Endodermal cell (in vitro differentiated cells): ENCODE results near the gene SCPEP1. TPM values are rescaled to one million over a fixed set of nuclear protein-coding genes. Genes with fewer than 3 reads are reported as not detected.

Source experiments
- DNase-seq: peaks from one replicate; pipeline ENCODE4 v3.0.0-alpha.2; 2017
- H3K27ac ChIP-seq: 2 replicates; pipeline ENCODE4 v1.5.1; 2013; ENCODE audit warnings: mild to moderate bottlenecking, low read depth, low read length, moderate library complexity
- H3K27me3 ChIP-seq: 2 replicates; pipeline ENCODE4 v1.6.1; 2013; ENCODE audit warnings: mild to moderate bottlenecking, low read length, moderate library complexity; ENCODE audit not compliant: insufficient read depth, control insufficient read depth, poor library complexity, severe bottlenecking
- H3K36me3 ChIP-seq: 2 replicates; pipeline ENCODE4 v1.7.0; 2013; ENCODE audit warnings: mild to moderate bottlenecking, low read length, moderate library complexity; ENCODE audit not compliant: control insufficient read depth, insufficient read depth
- H3K4me1 ChIP-seq: one replicate; pipeline ENCODE4 v1.7.0; 2013; ENCODE audit warnings: low read length; ENCODE audit not compliant: control insufficient read depth, insufficient read depth
- H3K4me3 ChIP-seq: 2 replicates; pipeline ENCODE4 v1.5.1; 2013; ENCODE audit warnings: mild to moderate bottlenecking, low read length, moderate library complexity
- H3K9ac ChIP-seq: 2 replicates; pipeline ENCODE4 v1.6.1; 2013; ENCODE audit warnings: mild to moderate bottlenecking, low read length, moderate library complexity; ENCODE audit not compliant: poor library complexity, severe bottlenecking; ENCODE audit errors: extremely low read depth
- H3K9me3 ChIP-seq: 2 replicates; pipeline ENCODE4 v1.6.1; 2013; ENCODE audit warnings: mild to moderate bottlenecking, low read length, moderate library complexity; ENCODE audit not compliant: control insufficient read depth
- H3K27ac Mint-ChIP-seq: 2 replicates; pipeline ENCODE4 v1.8.0; 2020; ENCODE audit warnings: mixed read lengths
- H3K27me3 Mint-ChIP-seq: 2 replicates; pipeline ENCODE4 v1.8.0; 2021; ENCODE audit warnings: mild to moderate bottlenecking, mixed read lengths; ENCODE audit not compliant: insufficient read depth
- H3K36me3 Mint-ChIP-seq: 2 replicates; pipeline ENCODE4 v1.8.0; 2020; ENCODE audit warnings: low read depth, mixed read lengths
- H3K4me1 Mint-ChIP-seq: 2 replicates; pipeline ENCODE4 v1.8.0; 2020; ENCODE audit warnings: mixed read lengths
- H3K4me3 Mint-ChIP-seq: 2 replicates; pipeline ENCODE4 v1.8.0; 2020; ENCODE audit warnings: mild to moderate bottlenecking, moderate library complexity, mixed read lengths
- H3K9me3 Mint-ChIP-seq: 2 replicates; pipeline ENCODE4 v1.8.0; 2020; ENCODE audit warnings: mild to moderate bottlenecking, mixed read lengths
- CTCF ChIP-seq: fragments of 200-600 bp; sonication (generic); conservative IDR thresholded peaks from 2 replicates; pipeline ENCODE4 v1.5.0; 2021; ENCODE audit warnings: antibody characterized with exemption, mild to moderate bottlenecking
- WGBS, 2 experiments: methylation state at CpG; one replicate each; pipeline versions ENCODE4 v1.1.5 to v1.1.7; 2013; ENCODE audit warnings: missing lambda C conversion rate in 2 of 2, mixed read lengths in 1 of 2; ENCODE audit not compliant: insufficient coverage in 1 of 2, insufficient read length in 1 of 2; 5-methylcytosine and 5-hydroxymethylcytosine counted together
- total RNA-seq, 2 donors: library from RNA; stranded (reverse); fragmentation: NEBNext Ultra II Directional in 1 of 2; extraction: Animal tissue kit (Norgen Biotek cat#: 25700) in 1 of 2; gene quantifications; 2 replicates in 1 of 2; 3 replicates in 1 of 2; pipeline ENCODE4 v1.2.1, GENCODE V29; 2021

Gene SCPEP1
- total RNA-seq, 2 donors from 2014 or later: 28.5 to 30.8 TPM

GRCh38 chr17:57021226-57021940, 43.5 kb downstream of the SCPEP1 start:
- 98 to 99% methylated on average over 4 of the region's 4 CpGs for WGBS, 2 experiments
- Histone ChIP-seq H3K4me1 (peaks cover 12% of the 10 kb centered on the region), H3K4me3 (no peak overlapping the region), H3K9ac (no peak overlapping the region), H3K36me3 (no peaks in the 10 kb centered on the region), H3K27me3 (no peaks in the 10 kb centered on the region), H3K27ac (no peak overlapping the region), H3K9me3 (peaks cover 48% of the 10 kb centered on the region)
- no peak for DNase-seq
- Mint-ChIP-seq H3K27me3 (peaks cover 3% of the 10 kb centered on the region), H3K4me3 (no peak overlapping the region), H3K27ac (no peak overlapping the region), H3K9me3 (peaks cover 36% of the 10 kb centered on the region), H3K4me1 (peaks cover 31% of the 10 kb centered on the region), H3K36me3 (no peaks in the 10 kb centered on the region)
- TF ChIP-seq CTCF: no peak

GRCh38 chr17:57025876-57026275, 47.9 kb downstream of the SCPEP1 start:
- H3K9ac ChIP-seq: no peak overlapping the region
- no peaks in the 10 kb centered on the region for H3K4me1 ChIP-seq
- TF ChIP-seq CTCF: no peak
- no peaks in the 10 kb centered on the region for H3K27me3 ChIP-seq
- no peak for DNase-seq
- WGBS, 2 experiments: 77 to 100% methylated on average over 1 of the region's 1 CpG
- H3K4me3 Mint-ChIP-seq: no peak overlapping the region
- H3K9me3 ChIP-seq: peaks cover 72% of the 10 kb centered on the region
- H3K4me1 Mint-ChIP-seq: no peaks in the 10 kb centered on the region
- H3K27ac Mint-ChIP-seq: no peak overlapping the region
- H3K27me3 Mint-ChIP-seq: no peaks in the 10 kb centered on the region
- no peak overlapping the region for H3K27ac ChIP-seq
- H3K36me3 ChIP-seq: no peaks in the 10 kb centered on the region
- peaks cover 4% of the 10 kb centered on the region for H3K36me3 Mint-ChIP-seq
- peak overlapping the region; percentile 41 for H3K4me3 ChIP-seq
- H3K9me3 Mint-ChIP-seq: peaks cover 68% of the 10 kb centered on the region

GRCh38 chr17:57027852-57028251, 49.9 kb downstream of the SCPEP1 start:
- Histone ChIP-seq H3K9ac (no peak overlapping the region), H3K36me3 (no peaks in the 10 kb centered on the region), H3K9me3 (peaks cover 56% of the 10 kb centered on the region), H3K4me3 (no peak overlapping the region), H3K4me1 (no peaks in the 10 kb centered on the region), H3K27me3 (no peaks in the 10 kb centered on the region), H3K27ac (no peak overlapping the region)
- Mint-ChIP-seq H3K27me3 (no peaks in the 10 kb centered on the region), H3K9me3 (peaks cover 60% of the 10 kb centered on the region), H3K27ac (no peak overlapping the region), H3K4me1 (no peaks in the 10 kb centered on the region), H3K36me3 (peaks cover 4% of the 10 kb centered on the region), H3K4me3 (no peak overlapping the region)
- TF ChIP-seq CTCF: no peak
- no peak for DNase-seq
- WGBS, 2 experiments: 91% methylated on average over 1 of the region's 1 CpG; no CpG with 5 or more reads in 1 of the 2 experiments
